PC-9 (cell line): ENCODE results near the gene CHST12. TPM values are rescaled to one million over a fixed set of nuclear protein-coding genes. Genes with fewer than 3 reads are reported as not detected.

Experiments
- BruUV-seq: library from RNA; stranded (reverse); fragments of 400-500 nt; replicated peaks from 2 replicates; lab custom pipeline; 2021; lab: Mats Ljungman, UMichigan
- CTCF ChIA-PET: fragments of 300-600 bp; sonication (Branson Sonifier 250); formaldehyde crosslinking; loops from one replicate; lab custom pipeline; 2022; ENCODE audit warnings: antibody characterized with exemption; lab: Charles Lee
- POLR2A ChIA-PET: fragments of 300-600 bp; sonication (Branson Sonifier 250); formaldehyde crosslinking; loops from one replicate; lab custom pipeline; 2022; ENCODE audit warnings: antibody characterized with exemption; ENCODE audit not compliant: unreplicated experiment; lab: Charles Lee
- DNase-seq, 2 experiments: peaks; one replicate each; pipeline versions ENCODE4 v3.0.0 to v3.0.0-alpha.2; 2015 to 2022; ENCODE audit warnings: mixed read lengths in 1 of 2
- H2AFZ ChIP-seq: fragments of 200-600 bp; sonication (generic); 2 replicates; pipeline ENCODE4 v1.8.1; 2017; ENCODE audit warnings: antibody characterized with exemption
- H3F3A ChIP-seq: fragments of 200-600 bp; sonication (generic); 2 replicates; pipeline ENCODE4 v1.8.1; 2017; ENCODE audit warnings: antibody characterized with exemption, mild to moderate bottlenecking, low read depth; ENCODE audit not compliant: insufficient read depth
- H3K27ac ChIP-seq: fragments of 200-600 bp; sonication (generic); 2 replicates; pipeline ENCODE4 v1.6.1; 2016; ENCODE audit warnings: mixed run types
- H3K27me3 ChIP-seq: fragments of 200-600 bp; sonication (generic); 2 replicates; pipeline ENCODE4 v1.6.1; 2016; ENCODE audit warnings: low read depth, mixed run types; ENCODE audit not compliant: insufficient read depth
- H3K36me3 ChIP-seq: fragments of 200-600 bp; sonication (generic); 2 replicates; pipeline ENCODE4 v1.6.1; 2016; ENCODE audit warnings: low read depth, mixed run types
- H3K4me1 ChIP-seq: fragments of 200-600 bp; sonication (generic); replicated peaks from 2 replicates; pipeline ENCODE4 v1.6.1; 2016; ENCODE audit warnings: mixed run types; ENCODE audit not compliant: insufficient read depth
- H3K4me2 ChIP-seq: fragments of 200-600 bp; sonication (generic); 2 replicates; pipeline ENCODE4 v1.6.1; 2017; ENCODE audit warnings: mixed run types
- H3K4me3 ChIP-seq: fragments of 200-600 bp; sonication (generic); 2 replicates; pipeline ENCODE4 v1.6.1; 2016; ENCODE audit warnings: mixed run types
- H3K79me2 ChIP-seq: fragments of 200-600 bp; sonication (generic); 2 replicates; pipeline ENCODE4 v1.6.1; 2017; ENCODE audit warnings: low read depth, mixed run types
- H3K9me2 ChIP-seq: fragments of 200-600 bp; sonication (generic); 2 replicates; pipeline ENCODE4 v1.8.1; 2017; ENCODE audit warnings: mild to moderate bottlenecking; ENCODE audit not compliant: insufficient read depth
- H3K9me3 ChIP-seq: fragments of 200-600 bp; sonication (generic); 2 replicates; pipeline ENCODE4 v1.8.1; 2016; ENCODE audit warnings: low read depth; ENCODE audit not compliant: insufficient read depth
- H4K20me1 ChIP-seq: fragments of 200-600 bp; sonication (generic); 2 replicates; pipeline ENCODE4 v1.8.1; 2017; ENCODE audit not compliant: insufficient read depth
- CTCF ChIP-seq: fragments of 200-600 bp; sonication (generic); conservative IDR thresholded peaks from 2 replicates; pipeline ENCODE4 v1.6.1; 2017; ENCODE audit warnings: mixed run types, antibody characterized with exemption, mild to moderate bottlenecking, moderate library complexity
- EZH2 ChIP-seq: fragments of 200-600 bp; sonication (generic); IDR thresholded peaks from 2 replicates; pipeline ENCODE4 v1.8.0; 2017; ENCODE audit warnings: antibody characterized with exemption, low read depth
- intact Hi-C: fragments of 100-400 bp; cut with micrococcal nuclease; formaldehyde crosslinking; loops from one replicate; pipeline ENCODE4 v1.10.0; 2022; ENCODE audit not compliant: unreplicated experiment
- total RNA-seq: library from RNA; stranded (reverse); gene quantifications from 2 replicates; pipeline ENCODE4 v1.2.3, GENCODE V29; 2021

CHST12 gene
- total RNA-seq, 1 experiment from 2014 or later, result 25.9 TPM

- peak overlapping the region; percentile 7; the same call in 1 of the 2 replicates for H3K4me3 ChIP-seq
Measured at GRCh38 chr7:2357571-2357970, 45.8 kb upstream of the CHST12 start.

GRCh38 chr7:2358968-2359527 lies 44.4 kb upstream of the CHST12 start:
- no peaks in the 10 kb centered on the region for H3K9me2 ChIP-seq
- peaks cover 91% of the 10 kb centered on the region for H3K79me2 ChIP-seq
- H3K36me3 ChIP-seq, result peaks cover 59% of the 10 kb centered on the region
- no TSS peak for BruUV-seq
- intact Hi-C loops, result no loop called here
- ChIA-PET POLR2A (no interaction called here), CTCF (interaction anchor here (0.6 kb wide), 1 partner anchor 60 kb away, joined by 3 read pairs; no protein-coding TSS in a partner anchor)
- H3K4me3 ChIP-seq, result no peak overlapping the region
- no peak overlapping the region for H3K4me2 ChIP-seq
- H3K4me1 ChIP-seq, result peaks cover 18% of the 10 kb centered on the region
- H3K27ac ChIP-seq, result no peak overlapping the region
- DNase-seq, result no peak
- no peaks in the 10 kb centered on the region for H3K9me3 ChIP-seq
- H3F3A ChIP-seq, result peaks cover 66% of the 10 kb centered on the region
- TF ChIP-seq CTCF, result no peak
- TF ChIP-seq EZH2, result no peak
- H3K27me3 ChIP-seq, result no peaks in the 10 kb centered on the region
- H4K20me1 ChIP-seq, result peaks cover 86% of the 10 kb centered on the region
- H2AFZ ChIP-seq, result no peak overlapping the region

More at GRCh38 chr7:2357571-2357970, 45.8 kb upstream of the CHST12 start:
- DNase-seq, result no peak
- H3K9me3 ChIP-seq, result no peaks in the 10 kb centered on the region
- H3K9me2 ChIP-seq, result no peaks in the 10 kb centered on the region
- no peak overlapping the region for H2AFZ ChIP-seq
- H3K79me2 ChIP-seq, result peaks cover 88% of the 10 kb centered on the region
- H3K27me3 ChIP-seq, result no peaks in the 10 kb centered on the region
- no TSS peak for BruUV-seq
- TF ChIP-seq CTCF, result no peak
- TF ChIP-seq EZH2, result no peak
- intact Hi-C loops, result no loop called here
- peaks cover 72% of the 10 kb centered on the region for H4K20me1 ChIP-seq
- peaks cover 46% of the 10 kb centered on the region for H3K36me3 ChIP-seq
- CTCF ChIA-PET, result no interaction called here
- H3K27ac ChIP-seq, result 0 out of 2 replicates have a peak overlapping the region, but pooled peaks have one; percentile 2
- H3K4me2 ChIP-seq, result peak overlapping the region; percentile 95
- POLR2A ChIA-PET, result interaction anchor here (0.6 kb wide), 1 partner anchor 19 kb away, joined by 7 read pairs; no protein-coding TSS in a partner anchor
- H3K4me1 ChIP-seq, result peaks cover 27% of the 10 kb centered on the region
- peaks cover 52% of the 10 kb centered on the region for H3F3A ChIP-seq

GRCh38 chr7:2359610-2360009 lies 43.8 kb upstream of the CHST12 start:
- H3K36me3 ChIP-seq, result peaks cover 64% of the 10 kb centered on the region
- H2AFZ ChIP-seq, result no peak overlapping the region
- peaks cover 67% of the 10 kb centered on the region for H3F3A ChIP-seq
- H3K27me3 ChIP-seq, result no peaks in the 10 kb centered on the region
- intact Hi-C loops, result no loop called here
- H3K4me2 ChIP-seq, result no peak overlapping the region
- TF ChIP-seq EZH2 (no peak), CTCF (no peak)
- no peaks in the 10 kb centered on the region for H3K9me3 ChIP-seq
- POLR2A ChIA-PET, result no interaction called here
- CTCF ChIA-PET, result no interaction called here
- H3K79me2 ChIP-seq, result peaks cover 96% of the 10 kb centered on the region
- H3K27ac ChIP-seq, result no peak overlapping the region
- H3K9me2 ChIP-seq, result no peaks in the 10 kb centered on the region
- H3K4me1 ChIP-seq, result peaks cover 18% of the 10 kb centered on the region
- H3K4me3 ChIP-seq, result no peak overlapping the region
- BruUV-seq, result no TSS peak
- peaks cover 92% of the 10 kb centered on the region for H4K20me1 ChIP-seq
- no peak for DNase-seq
